Fibroblast of peridontal ligament (primary cell): ENCODE measurements around the gene TRIM31.

Experiments
- DNase-seq: peaks from one replicate; pipeline ENCODE4 v3.0.0-alpha.2; 2010; ENCODE audit errors: extremely low read depth

TRIM31 gene

GRCh38 chr6:30075790-30076732 is 36.8 kb downstream of the TRIM31 start:
- DNase-seq: no peak

- no peak for DNase-seq
These were observed 37.6 kb downstream of the TRIM31 start, which contains the start of gene RNF39 for GRCh38 chr6:30075094-30075789. TSS of gene RNF39 (minus strand) at chr6:30075769. CDS start at chr6:30075585, 184 bp downstream.

- DNase-seq: no peak
These were observed 38.4 kb downstream of the TRIM31 start for GRCh38 chr6:30074331-30075093.

GRCh38 chr6:30073489-30074235 is 39.2 kb downstream of the TRIM31 start:
- no peak for DNase-seq

- no peak for DNase-seq
These were observed 41.0 kb downstream of the TRIM31 start for GRCh38 chr6:30071858-30072257.

- no peak for DNase-seq
These were observed 41.6 kb downstream of the TRIM31 start for GRCh38 chr6:30071081-30071818.

GRCh38 chr6:30067460-30068139 is 45.3 kb downstream of the TRIM31 start:
- no peak for DNase-seq

GRCh38 chr6:30066577-30067459 is 46.1 kb downstream of the TRIM31 start, which contains the start of gene PPP1R11:
TSS of gene PPP1R11 (plus strand) at chr6:30067198. CDS start at chr6:30067411, 213 bp downstream.
- DNase-seq: peak; percentile 99

- no peak for DNase-seq
These were observed 46.8 kb downstream of the TRIM31 start for GRCh38 chr6:30066082-30066481.

GRCh38 chr6:30063315-30063714 is 49.6 kb downstream of the TRIM31 start:
- DNase-seq: no peak

GRCh38 chr6:30062471-30063178 is 50.3 kb downstream of the TRIM31 start:
- no peak for DNase-seq

- DNase-seq: peak; percentile 27
These were observed 50.9 kb downstream of the TRIM31 start for GRCh38 chr6:30061858-30062458.

GRCh38 chr6:30061092-30061857 is 51.6 kb downstream of the TRIM31 start, which contains the start of gene POLR1H:
TSS of gene POLR1H (plus strand) at chr6:30061265. CDS start at chr6:30061525, 260 bp downstream.
- DNase-seq: peak; percentile 97

GRCh38 chr6:30060606-30061091 is 52.2 kb downstream of the TRIM31 start:
- no peak for DNase-seq

GRCh38 chr6:30055513-30055912 is 57.4 kb downstream of the TRIM31 start:
- DNase-seq: no peak

- no peak for DNase-seq
These were observed 59.2 kb downstream of the TRIM31 start for GRCh38 chr6:30053682-30054081.
